Measurements from ENCODE around the gene ZKSCAN5.
"Not testable (repeated sequence)": the region's sequence is repeated elsewhere in the genome, so short reads cannot be mapped to it uniquely, and the experiment has no call there.

ZKSCAN5 gene

DNA sequence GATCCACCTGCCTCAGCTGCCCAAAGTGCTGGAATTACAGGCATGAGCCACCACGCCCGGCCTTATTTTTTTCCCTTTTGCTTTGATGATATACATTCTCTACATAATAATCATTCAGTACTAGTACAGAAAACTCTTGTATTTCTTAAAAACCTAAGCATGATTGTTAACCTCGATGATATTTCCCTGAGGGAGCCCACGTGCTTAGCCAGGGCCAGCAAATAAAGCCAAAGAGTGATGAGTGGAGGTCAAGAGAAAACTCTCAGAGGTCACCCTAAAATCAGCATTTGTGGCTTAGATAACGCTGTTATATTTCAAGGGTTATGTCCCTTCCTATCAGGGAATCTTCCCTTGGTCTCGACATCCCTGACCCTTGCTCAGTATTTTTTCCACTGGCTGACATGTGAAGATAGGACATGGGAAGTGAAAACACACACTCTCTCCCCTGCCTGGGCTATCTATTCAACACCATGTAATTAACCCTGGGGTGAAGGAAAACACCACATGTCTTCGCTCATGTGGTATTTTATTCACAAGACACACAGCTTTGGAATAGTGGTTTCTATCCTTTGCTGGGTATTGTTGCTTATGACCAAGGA is 34.9 kb downstream of the ZKSCAN5 start:
- no peak overlapping the region for H3K27ac ChIP-seq
- H3K4me3 ChIP-seq: no peak overlapping the region
- no peaks in the 10 kb centered on the region for H3K36me3 ChIP-seq (ENCODE audit: insufficient read depth, low read length)
- H3K9ac ChIP-seq (ENCODE audit: insufficient read length): no peak overlapping the region
- no peak for DNase-seq (ENCODE audit: low read depth, low spot score)
- no peaks in the 10 kb centered on the region; the same call in 1 of the 2 replicates for H3K9me3 ChIP-seq (ENCODE audit: low read depth, low read length)
- TF ChIP-seq FOXP2 (optimal IDR thresholded peaks at IDR 0.05; ENCODE audit: control extremely low read depth, extremely low read length, insufficient read depth): no peak
- no peak for TF ChIP-seq POLR2AphosphoS5 (IDR thresholded peaks at IDR 0.05; ENCODE audit: borderline replicate concordance, low read depth, low read length)
- no peak for TF ChIP-seq EZH2 (IDR thresholded peaks at IDR 0.05)

DNA sequence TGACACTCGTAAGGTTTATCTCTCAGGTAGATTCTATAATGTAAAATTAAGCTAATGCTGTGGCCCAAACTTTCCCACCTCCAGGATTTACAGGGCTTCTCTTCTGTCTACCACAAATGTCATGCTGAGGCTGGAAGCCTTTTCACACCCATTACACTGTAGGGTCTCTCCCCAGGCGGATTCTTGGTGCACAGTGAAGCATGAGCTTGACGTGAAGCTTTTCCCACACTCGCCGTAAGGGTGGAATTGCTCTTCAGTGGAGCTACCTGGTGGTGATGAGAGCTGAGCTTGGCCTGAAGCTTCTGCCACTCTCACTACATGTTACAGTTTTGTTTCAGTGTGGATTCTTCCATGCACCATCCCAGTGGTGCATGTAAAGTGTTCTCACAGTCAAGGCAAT is 36.1 kb downstream of the ZKSCAN5 start:
- no peak for TF ChIP-seq FOXP2 (optimal IDR thresholded peaks at IDR 0.05; ENCODE audit: control extremely low read depth, extremely low read length, insufficient read depth)
- TF ChIP-seq POLR2AphosphoS5 (IDR thresholded peaks at IDR 0.05; ENCODE audit: borderline replicate concordance, low read depth, low read length): no peak
- no peak for TF ChIP-seq EZH2 (IDR thresholded peaks at IDR 0.05)

DNA sequence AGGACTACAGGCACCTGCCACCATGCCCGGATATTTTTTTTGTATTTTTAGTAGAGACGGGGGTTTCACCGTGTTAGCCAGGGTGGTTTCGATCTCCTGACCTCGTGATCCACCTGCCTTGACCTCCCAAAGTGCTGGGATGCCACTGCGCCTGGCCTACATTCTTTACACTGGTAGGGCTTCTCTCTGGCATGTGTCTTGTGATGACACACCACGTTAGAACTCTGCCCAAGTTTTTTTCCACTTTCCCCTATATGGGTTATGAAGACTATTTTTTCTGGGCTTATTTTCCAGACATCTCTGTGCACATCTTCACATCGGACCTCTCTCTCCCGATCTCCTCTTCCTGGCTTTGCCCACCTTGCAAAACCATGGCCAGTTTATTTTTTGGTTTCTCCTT is 36.8 kb downstream of the ZKSCAN5 start:
- H3K27ac ChIP-seq: no peak overlapping the region
- no peaks in the 10 kb centered on the region; the same call in 1 of the 2 replicates for H3K36me3 ChIP-seq (ENCODE audit: insufficient read depth, low read length)
- no peak for DNase-seq (ENCODE audit: low read depth, low spot score)
- no peak overlapping the region for H3K9ac ChIP-seq (ENCODE audit: insufficient read length)
- no peak overlapping the region for H3K4me3 ChIP-seq
- no peak for TF ChIP-seq FOXP2 (optimal IDR thresholded peaks at IDR 0.05; ENCODE audit: control extremely low read depth, extremely low read length, insufficient read depth)
- TF ChIP-seq POLR2AphosphoS5 (IDR thresholded peaks at IDR 0.05; ENCODE audit: borderline replicate concordance, low read depth, low read length): no peak
- no peak for TF ChIP-seq EZH2 (IDR thresholded peaks at IDR 0.05)
- no peaks in the 10 kb centered on the region; the same call in 1 of the 2 replicates for H3K9me3 ChIP-seq (ENCODE audit: low read depth, low read length)

More for the DNA sequence above, 36.1 kb downstream of the ZKSCAN5 start:
- Histone ChIP-seq H3K36me3 (ENCODE audit: insufficient read depth, low read length) (no peaks in the 10 kb centered on the region), H3K9ac (ENCODE audit: insufficient read length) (no peak overlapping the region), H3K9me3 (ENCODE audit: low read depth, low read length) (no peaks in the 10 kb centered on the region; the same call in 1 of the 2 replicates), H3K4me3 (no peak overlapping the region), H3K27ac (no peak overlapping the region)
- DNase-seq (ENCODE audit: low read depth, low spot score): no peak

DNA sequence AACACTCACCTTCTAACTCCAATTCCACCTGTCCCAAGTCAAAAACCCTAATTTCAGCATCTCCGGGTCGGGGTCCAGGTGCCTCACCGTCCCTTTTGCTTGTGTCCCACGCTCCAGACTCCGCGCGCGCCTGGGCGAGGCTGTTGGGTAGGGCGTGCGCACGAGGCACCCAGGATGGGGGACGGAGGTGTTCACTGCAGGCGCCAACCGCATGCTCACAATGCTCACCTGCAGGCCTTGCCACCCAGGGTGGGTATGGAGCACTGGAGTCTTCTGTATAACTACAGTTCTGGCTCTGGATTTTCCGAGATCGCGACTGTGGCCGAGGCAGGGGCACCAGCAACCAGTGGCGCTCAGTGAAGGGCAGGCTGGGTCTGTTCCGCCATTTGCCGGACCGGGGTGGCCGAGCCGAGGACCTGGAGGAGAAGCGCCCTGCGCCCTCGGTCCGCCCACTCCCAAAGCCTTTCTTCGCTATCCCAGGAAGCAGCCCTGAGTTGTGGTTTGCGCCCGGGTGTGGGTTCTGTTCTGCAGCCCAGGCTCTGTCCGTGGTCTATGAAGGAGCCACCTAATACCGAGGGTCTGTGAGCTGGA is 38.7 kb downstream of the ZKSCAN5 start:
- no peak for DNase-seq (ENCODE audit: low read depth, low spot score)
- peaks cover 18% of the 10 kb centered on the region for H3K36me3 ChIP-seq (ENCODE audit: insufficient read depth, low read length)
- TF ChIP-seq POLR2AphosphoS5 (IDR thresholded peaks at IDR 0.05; ENCODE audit: borderline replicate concordance, low read depth, low read length) (no peak), EZH2 (IDR thresholded peaks at IDR 0.05) (no peak), FOXP2 (optimal IDR thresholded peaks at IDR 0.05; ENCODE audit: control extremely low read depth, extremely low read length, insufficient read depth) (no peak)
- no peak overlapping the region for H3K27ac ChIP-seq
- H3K4me3 ChIP-seq: no peak overlapping the region
- H3K9me3 ChIP-seq (ENCODE audit: low read depth, low read length): peaks cover 6% of the 10 kb centered on the region; the same call in 1 of the 2 replicates
- H3K9ac ChIP-seq (ENCODE audit: insufficient read length): no peak overlapping the region

DNA sequence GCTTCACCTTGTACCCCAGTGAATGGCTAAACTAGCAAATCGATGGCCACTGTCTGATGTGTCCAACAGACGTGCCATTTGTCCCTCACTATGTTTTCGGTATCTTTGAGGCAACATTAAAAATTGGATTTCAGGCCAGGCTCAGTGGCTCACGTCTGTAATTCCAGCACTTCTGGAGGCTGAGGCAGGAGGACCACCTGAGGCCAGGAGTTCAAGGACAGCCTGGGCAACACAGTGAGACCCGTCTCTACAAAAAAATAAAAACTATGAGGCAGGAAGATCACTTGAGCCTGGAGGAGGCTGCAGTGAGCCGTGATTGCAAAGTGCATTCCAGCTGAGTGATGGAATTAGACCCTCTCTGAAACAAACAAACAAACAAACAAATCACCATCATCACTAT is 39.5 kb downstream of the ZKSCAN5 start:
- TF ChIP-seq FOXP2 (optimal IDR thresholded peaks at IDR 0.05; ENCODE audit: control extremely low read depth, extremely low read length, insufficient read depth): no peak
- TF ChIP-seq EZH2 (IDR thresholded peaks at IDR 0.05): no peak
- no peak for DNase-seq (ENCODE audit: low read depth, low spot score)
- Histone ChIP-seq H3K4me3 (no peak overlapping the region), H3K9me3 (ENCODE audit: low read depth, low read length) (peaks cover 6% of the 10 kb centered on the region; the same call in 1 of the 2 replicates), H3K36me3 (ENCODE audit: insufficient read depth, low read length) (peaks cover 23% of the 10 kb centered on the region), H3K27ac (no peak overlapping the region), H3K9ac (ENCODE audit: insufficient read length) (no peak overlapping the region)

DNA sequence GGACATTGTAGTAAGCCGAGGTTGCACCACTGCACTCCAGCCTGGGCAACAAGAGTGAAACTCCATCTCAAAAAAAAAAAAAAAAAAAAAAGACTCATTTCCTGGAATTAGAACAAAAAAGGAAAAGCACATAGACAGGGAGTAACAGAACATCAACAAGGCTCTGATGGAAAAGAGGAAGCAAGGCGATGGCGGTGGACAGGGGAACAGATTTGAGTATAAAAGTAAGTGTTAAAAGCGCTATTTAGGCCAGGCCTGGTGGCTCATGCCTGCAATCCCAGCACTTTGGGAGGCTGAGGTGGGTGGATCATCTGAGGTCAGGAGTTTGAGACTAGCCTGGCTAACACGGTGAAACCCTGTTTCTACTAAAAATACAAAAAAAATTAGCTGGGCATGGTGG is 40.8 kb downstream of the ZKSCAN5 start:
- H3K36me3 ChIP-seq (ENCODE audit: insufficient read depth, low read length): peaks cover 23% of the 10 kb centered on the region
- H3K27ac ChIP-seq; DNase-seq (ENCODE audit: low read depth, low spot score); H3K9ac ChIP-seq (ENCODE audit: insufficient read length); H3K9me3 ChIP-seq (ENCODE audit: low read depth, low read length); H3K4me3 ChIP-seq: not testable (repeated sequence)

DNA sequence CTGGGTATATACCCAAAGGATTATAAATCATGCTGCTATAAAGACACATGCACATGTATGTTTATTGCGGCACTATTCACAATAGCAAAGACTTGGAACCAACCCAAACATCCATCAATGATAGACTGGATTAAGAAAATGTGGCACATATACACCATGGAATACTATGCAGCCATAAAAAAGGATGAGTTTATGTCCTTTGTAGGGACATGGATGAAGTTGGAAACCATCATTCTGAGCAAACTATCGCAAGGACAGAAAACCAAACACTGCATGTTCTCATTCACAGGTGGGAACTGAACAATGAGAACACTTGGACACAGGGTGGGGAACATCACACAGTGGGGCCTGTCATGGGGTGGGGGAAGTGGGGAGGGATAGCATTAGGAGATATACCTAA is 45.1 kb downstream of the ZKSCAN5 start:
- not testable (repeated sequence) for H3K9ac ChIP-seq (ENCODE audit: insufficient read length); H3K9me3 ChIP-seq (ENCODE audit: low read depth, low read length); H3K4me3 ChIP-seq; DNase-seq (ENCODE audit: low read depth, low spot score); H3K27ac ChIP-seq
- peaks cover 23% of the 10 kb centered on the region for H3K36me3 ChIP-seq (ENCODE audit: insufficient read depth, low read length)

DNA sequence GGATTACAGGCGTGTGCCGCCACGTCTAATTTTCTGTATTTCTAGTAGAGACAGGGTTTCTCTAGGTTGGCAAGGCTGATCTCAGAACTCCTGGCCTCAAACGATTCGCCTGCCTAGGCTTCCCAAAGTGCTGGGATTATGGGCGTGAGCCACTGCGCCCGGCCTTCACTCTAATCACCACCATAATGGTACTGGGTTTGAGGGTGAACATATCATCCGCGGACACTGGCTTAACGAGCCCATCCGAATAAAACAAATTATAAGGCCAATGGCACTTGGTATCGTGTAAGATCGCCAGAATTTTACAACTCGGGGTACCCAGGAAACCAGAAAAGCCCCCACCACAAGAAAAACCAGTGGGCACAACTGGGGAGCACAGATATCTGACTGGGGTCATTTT is 46.9 kb downstream of the ZKSCAN5 start:
- H3K9ac ChIP-seq (ENCODE audit: insufficient read length): peak overlapping the region; percentile 98
- peaks cover 6% of the 10 kb centered on the region; the same call in 1 of the 2 replicates for H3K9me3 ChIP-seq (ENCODE audit: low read depth, low read length)
- peaks cover 28% of the 10 kb centered on the region for H3K36me3 ChIP-seq (ENCODE audit: insufficient read depth, low read length)
- no peak for TF ChIP-seq EZH2 (IDR thresholded peaks at IDR 0.05)
- no peak for TF ChIP-seq FOXP2 (optimal IDR thresholded peaks at IDR 0.05; ENCODE audit: control extremely low read depth, extremely low read length, insufficient read depth)
- no peak for TF ChIP-seq POLR2AphosphoS5 (IDR thresholded peaks at IDR 0.05; ENCODE audit: borderline replicate concordance, low read depth, low read length)
- peak overlapping the region; percentile 95 for H3K4me3 ChIP-seq
- no peak for DNase-seq (ENCODE audit: low read depth, low spot score)
- H3K27ac ChIP-seq: no peak overlapping the region

Measured in SK-N-MC (cell line).